ENCODE measurements around the gene CNOT1.

DNA sequence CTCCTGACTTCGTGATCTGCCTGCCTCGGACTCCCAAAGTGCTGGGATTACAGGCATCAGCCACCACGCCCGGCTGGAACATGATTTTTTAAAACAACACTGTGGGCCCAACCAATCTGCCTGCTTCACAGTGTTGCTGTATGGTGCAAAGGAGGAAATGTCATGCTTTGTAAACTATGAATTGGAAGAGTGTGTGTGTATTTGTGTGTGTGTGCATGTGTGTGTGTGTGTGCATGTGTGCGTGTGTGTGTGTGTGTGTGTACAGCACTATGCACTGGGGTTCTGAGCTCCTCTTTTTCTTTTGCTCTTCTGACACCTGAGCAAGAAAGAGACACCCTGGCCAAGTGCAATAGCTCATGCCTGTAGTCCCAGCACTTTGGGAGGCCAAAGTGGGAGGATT lies 14.5 kb upstream of the CNOT1 start:
- TF ChIP-seq, protein P1, sequence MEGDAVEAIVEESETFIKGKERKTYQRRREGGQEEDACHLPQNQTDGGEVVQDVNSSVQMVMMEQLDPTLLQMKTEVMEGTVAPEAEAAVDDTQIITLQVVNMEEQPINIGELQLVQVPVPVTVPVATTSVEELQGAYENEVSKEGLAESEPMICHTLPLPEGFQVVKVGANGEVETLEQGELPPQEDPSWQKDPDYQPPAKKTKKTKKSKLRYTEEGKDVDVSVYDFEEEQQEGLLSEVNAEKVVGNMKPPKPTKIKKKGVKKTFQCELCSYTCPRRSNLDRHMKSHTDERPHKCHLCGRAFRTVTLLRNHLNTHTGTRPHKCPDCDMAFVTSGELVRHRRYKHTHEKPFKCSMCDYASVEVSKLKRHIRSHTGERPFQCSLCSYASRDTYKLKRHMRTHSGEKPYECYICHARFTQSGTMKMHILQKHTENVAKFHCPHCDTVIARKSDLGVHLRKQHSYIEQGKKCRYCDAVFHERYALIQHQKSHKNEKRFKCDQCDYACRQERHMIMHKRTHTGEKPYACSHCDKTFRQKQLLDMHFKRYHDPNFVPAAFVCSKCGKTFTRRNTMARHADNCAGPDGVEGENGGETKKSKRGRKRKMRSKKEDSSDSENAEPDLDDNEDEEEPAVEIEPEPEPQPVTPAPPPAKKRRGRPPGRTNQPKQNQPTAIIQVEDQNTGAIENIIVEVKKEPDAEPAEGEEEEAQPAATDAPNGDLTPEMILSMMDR (IDR thresholded peaks at IDR 0.05; ENCODE audit: low read length) = no peak
- TF ChIP-seq EZH2phosphoT487 (IDR thresholded peaks at IDR 0.05; ENCODE audit: low read length) (no peak), EZH2 (optimal IDR thresholded peaks at IDR 0.05; ENCODE audit: low read depth, low read length) (no peak)

All from MM.1S (cell line).